PFSK-1 (cell line): ENCODE results near the gene RNF224.

Source experiments
- POLR2AphosphoS5 ChIP-seq: IDR thresholded peaks from 2 replicates; pipeline ENCODE4 v1.6.1; 2012; ENCODE audit warnings: low read depth, mild to moderate bottlenecking, control low read depth, low read length, moderate library complexity
- SIN3A ChIP-seq: IDR thresholded peaks from 2 replicates; pipeline ENCODE4 v1.6.1; 2012; ENCODE audit warnings: mild to moderate bottlenecking, low read length, moderate library complexity, borderline replicate concordance; ENCODE audit not compliant: insufficient read depth
- TAF1 ChIP-seq: IDR thresholded peaks from 2 replicates; pipeline ENCODE4 v1.6.1; 2012; ENCODE audit warnings: low read length, control low read depth, borderline replicate concordance; ENCODE audit not compliant: insufficient read depth
- TF ChIP-seq, protein P1 (sequence below), 2 experiments: IDR thresholded peaks; 2 replicates each; pipeline versions ENCODE4 v1.6.1 to v1.8.0; 2011 to 2012; ENCODE audit warnings: low read depth in 2 of 2, low read length in 2 of 2, control low read depth in 1 of 2, inconsistent platforms in 1 of 2, mild to moderate bottlenecking in 1 of 2, moderate library complexity in 1 of 2; ENCODE audit not compliant: insufficient read depth in 1 of 2

DNA sequence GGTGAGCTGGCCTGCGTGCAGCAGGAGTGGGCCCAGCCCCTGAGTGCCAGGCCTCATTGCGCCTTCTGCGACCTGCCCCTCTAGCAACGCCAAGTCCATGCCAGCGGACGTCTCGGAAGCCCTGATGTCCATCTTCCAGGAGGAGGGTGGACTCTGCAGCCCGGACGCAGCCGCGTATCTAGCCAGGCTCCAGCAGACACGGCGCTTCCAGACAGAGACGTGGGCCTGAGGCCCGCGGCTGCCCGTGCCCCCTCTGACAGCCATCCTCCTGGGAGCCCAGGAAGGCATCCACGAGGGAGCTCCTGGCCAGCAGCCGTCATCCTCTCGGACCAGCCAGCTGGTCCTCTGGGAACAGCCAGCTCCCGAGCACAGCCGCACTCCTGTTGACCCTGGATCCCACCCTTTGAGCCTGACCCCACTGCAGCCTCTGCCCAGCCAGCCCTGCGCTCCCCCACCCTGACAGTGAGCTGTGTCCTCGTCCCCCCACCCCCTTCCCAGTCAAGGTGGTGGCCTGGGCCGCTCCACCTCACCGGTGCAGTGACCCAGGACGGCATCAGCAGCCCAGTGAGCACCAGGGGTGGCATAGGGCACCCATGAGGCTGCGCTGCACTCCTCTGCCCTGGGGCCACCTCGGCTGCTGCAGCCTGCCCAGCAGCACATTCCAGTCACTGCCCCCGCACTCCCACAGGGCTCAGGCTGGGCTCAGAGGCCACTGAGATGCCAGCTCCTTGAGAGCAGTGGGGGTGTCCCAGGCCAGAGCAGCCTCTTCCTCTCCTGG is 10.9 kb upstream of the RNF224 start:
- TF ChIP-seq POLR2AphosphoS5: no peak
- TF ChIP-seq SIN3A: no peak
- TF ChIP-seq TAF1: no peak
- TF ChIP-seq, protein P1, sequence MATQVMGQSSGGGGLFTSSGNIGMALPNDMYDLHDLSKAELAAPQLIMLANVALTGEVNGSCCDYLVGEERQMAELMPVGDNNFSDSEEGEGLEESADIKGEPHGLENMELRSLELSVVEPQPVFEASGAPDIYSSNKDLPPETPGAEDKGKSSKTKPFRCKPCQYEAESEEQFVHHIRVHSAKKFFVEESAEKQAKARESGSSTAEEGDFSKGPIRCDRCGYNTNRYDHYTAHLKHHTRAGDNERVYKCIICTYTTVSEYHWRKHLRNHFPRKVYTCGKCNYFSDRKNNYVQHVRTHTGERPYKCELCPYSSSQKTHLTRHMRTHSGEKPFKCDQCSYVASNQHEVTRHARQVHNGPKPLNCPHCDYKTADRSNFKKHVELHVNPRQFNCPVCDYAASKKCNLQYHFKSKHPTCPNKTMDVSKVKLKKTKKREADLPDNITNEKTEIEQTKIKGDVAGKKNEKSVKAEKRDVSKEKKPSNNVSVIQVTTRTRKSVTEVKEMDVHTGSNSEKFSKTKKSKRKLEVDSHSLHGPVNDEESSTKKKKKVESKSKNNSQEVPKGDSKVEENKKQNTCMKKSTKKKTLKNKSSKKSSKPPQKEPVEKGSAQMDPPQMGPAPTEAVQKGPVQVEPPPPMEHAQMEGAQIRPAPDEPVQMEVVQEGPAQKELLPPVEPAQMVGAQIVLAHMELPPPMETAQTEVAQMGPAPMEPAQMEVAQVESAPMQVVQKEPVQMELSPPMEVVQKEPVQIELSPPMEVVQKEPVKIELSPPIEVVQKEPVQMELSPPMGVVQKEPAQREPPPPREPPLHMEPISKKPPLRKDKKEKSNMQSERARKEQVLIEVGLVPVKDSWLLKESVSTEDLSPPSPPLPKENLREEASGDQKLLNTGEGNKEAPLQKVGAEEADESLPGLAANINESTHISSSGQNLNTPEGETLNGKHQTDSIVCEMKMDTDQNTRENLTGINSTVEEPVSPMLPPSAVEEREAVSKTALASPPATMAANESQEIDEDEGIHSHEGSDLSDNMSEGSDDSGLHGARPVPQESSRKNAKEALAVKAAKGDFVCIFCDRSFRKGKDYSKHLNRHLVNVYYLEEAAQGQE (IDR thresholded peaks at IDR 0.05; ENCODE audit: insufficient read depth in 1 of 2, low read depth in 2 of 2, low read length in 2 of 2): no peak
